OCI-LY3 (cell line): Measurements from ENCODE around the gene DTD1.

ENCODE experiments used
- CTCF ChIP-seq: fragments of 200-600, 300-600 bp; sonication (generic); IDR thresholded peaks from 2 replicates; pipeline ENCODE4 v1.5.1; 2014; ENCODE audit warnings: antibody characterized with exemption, low read length, low read depth
- EZH2phosphoT487 ChIP-seq: fragments of 200-600 bp; shearing (Covaris generic); IDR thresholded peaks from 2 replicates; pipeline ENCODE4 v1.6.1; 2018; ENCODE audit warnings: antibody characterized with exemption, mixed run types, low read depth

- TF ChIP-seq CTCF = no peak
- no peak for TF ChIP-seq EZH2phosphoT487
Observed at GRCh38 chr20:18705910-18706309, 118.1 kb downstream of the DTD1 start.
